ENCODE measurements around the gene KRABD2.

KRABD2 gene

GRCh38 chr17:8360260-8360659 lies 16.2 kb downstream of the KRABD2 start:
- no peak for TF ChIP-seq TAF1 (IDR thresholded peaks at IDR 0.05; ENCODE audit: low read depth)
- TF ChIP-seq TEAD4 (IDR thresholded peaks at IDR 0.05) = no peak
- no peak for TF ChIP-seq TCF12 (IDR thresholded peaks at IDR 0.05; ENCODE audit: low read depth)
- no peak for TF ChIP-seq FOXM1 (IDR thresholded peaks at IDR 0.05; ENCODE audit: borderline replicate concordance, low read depth)
- TF ChIP-seq, protein P1, sequence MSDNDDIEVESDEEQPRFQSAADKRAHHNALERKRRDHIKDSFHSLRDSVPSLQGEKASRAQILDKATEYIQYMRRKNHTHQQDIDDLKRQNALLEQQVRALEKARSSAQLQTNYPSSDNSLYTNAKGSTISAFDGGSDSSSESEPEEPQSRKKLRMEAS (IDR thresholded peaks at IDR 0.05) = no peak
- no peak for TF ChIP-seq CREB1 (IDR thresholded peaks at IDR 0.05; ENCODE audit: low read depth)
- TF ChIP-seq RAD21 (IDR thresholded peaks at IDR 0.05; ENCODE audit: low read depth) = no peak
- TF ChIP-seq NFIC (IDR thresholded peaks at IDR 0.05) = no peak
- no peak for TF ChIP-seq YY1 (IDR thresholded peaks at IDR 0.05; ENCODE audit: low read depth)
- TF ChIP-seq USF1 (IDR thresholded peaks at IDR 0.05) = no peak
- TF ChIP-seq EGR1 (IDR thresholded peaks at IDR 0.05) = no peak
- no peak for TF ChIP-seq ZBTB7A (IDR thresholded peaks at IDR 0.05; ENCODE audit: low read depth)
- TF ChIP-seq EP300 (IDR thresholded peaks at IDR 0.05; ENCODE audit: borderline replicate concordance) = no peak
- TF ChIP-seq CEBPB (IDR thresholded peaks at IDR 0.05) = no peak
- TF ChIP-seq REST (IDR thresholded peaks at IDR 0.05; ENCODE audit: low read depth) = no peak

DNA sequence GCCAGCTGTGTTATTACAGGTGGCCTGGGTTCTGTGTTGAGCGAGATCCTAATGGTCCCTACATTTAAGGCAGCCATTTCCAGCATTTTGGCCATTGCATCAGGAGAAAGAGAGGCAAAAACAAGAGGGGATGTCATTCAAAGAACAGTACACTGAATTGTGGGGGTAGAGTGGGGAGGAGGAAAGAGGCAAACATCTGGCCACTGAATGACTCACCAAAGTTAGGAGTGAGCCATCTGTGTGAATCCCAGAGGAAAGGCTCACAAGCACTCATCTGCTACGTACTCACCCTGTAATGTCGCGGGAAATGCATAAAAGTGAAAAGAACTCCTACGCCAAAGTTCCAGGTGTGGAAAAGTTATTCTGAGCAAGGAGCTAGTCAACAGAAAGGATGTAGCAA lies 16.7 kb downstream of the KRABD2 start:
- TF ChIP-seq FOXM1 (IDR thresholded peaks at IDR 0.05; ENCODE audit: borderline replicate concordance, low read depth) (no peak), TEAD4 (IDR thresholded peaks at IDR 0.05) (no peak), YY1 (IDR thresholded peaks at IDR 0.05; ENCODE audit: low read depth) (no peak), USF1 (IDR thresholded peaks at IDR 0.05) (no peak), TAF1 (IDR thresholded peaks at IDR 0.05; ENCODE audit: low read depth) (no peak), ZBTB7A (IDR thresholded peaks at IDR 0.05; ENCODE audit: low read depth) (no peak), NFIC (IDR thresholded peaks at IDR 0.05) (no peak), RAD21 (IDR thresholded peaks at IDR 0.05; ENCODE audit: low read depth) (no peak), CEBPB (IDR thresholded peaks at IDR 0.05) (no peak), EGR1 (IDR thresholded peaks at IDR 0.05) (no peak), REST (IDR thresholded peaks at IDR 0.05; ENCODE audit: low read depth) (no peak), EP300 (IDR thresholded peaks at IDR 0.05; ENCODE audit: borderline replicate concordance) (no peak), TCF12 (IDR thresholded peaks at IDR 0.05; ENCODE audit: low read depth) (no peak), CREB1 (IDR thresholded peaks at IDR 0.05; ENCODE audit: low read depth) (no peak)
- TF ChIP-seq, protein P1 (IDR thresholded peaks at IDR 0.05) = no peak

- TF ChIP-seq ZBTB7A (IDR thresholded peaks at IDR 0.05; ENCODE audit: low read depth) (no peak), TAF1 (IDR thresholded peaks at IDR 0.05; ENCODE audit: low read depth) (no peak), USF1 (IDR thresholded peaks at IDR 0.05) (no peak), TEAD4 (IDR thresholded peaks at IDR 0.05) (no peak), CEBPB (IDR thresholded peaks at IDR 0.05) (no peak), FOXM1 (IDR thresholded peaks at IDR 0.05; ENCODE audit: borderline replicate concordance, low read depth) (no peak), EGR1 (IDR thresholded peaks at IDR 0.05) (no peak), NFIC (IDR thresholded peaks at IDR 0.05) (no peak), TCF12 (IDR thresholded peaks at IDR 0.05; ENCODE audit: low read depth) (no peak), RAD21 (IDR thresholded peaks at IDR 0.05; ENCODE audit: low read depth) (no peak)
These were observed 18.6 kb downstream of the KRABD2 start for GRCh38 chr17:8357910-8358309.

GRCh38 chr17:8354236-8354635 lies 22.3 kb downstream of the KRABD2 start:
- TF ChIP-seq FOXM1 (IDR thresholded peaks at IDR 0.05; ENCODE audit: borderline replicate concordance, low read depth) (no peak), NFIC (IDR thresholded peaks at IDR 0.05) (no peak), RAD21 (IDR thresholded peaks at IDR 0.05; ENCODE audit: low read depth) (no peak), CEBPB (IDR thresholded peaks at IDR 0.05) (no peak), TEAD4 (IDR thresholded peaks at IDR 0.05) (no peak), ZBTB7A (IDR thresholded peaks at IDR 0.05; ENCODE audit: low read depth) (no peak), USF1 (IDR thresholded peaks at IDR 0.05) (no peak), CREB1 (IDR thresholded peaks at IDR 0.05; ENCODE audit: low read depth) (no peak), TCF12 (IDR thresholded peaks at IDR 0.05; ENCODE audit: low read depth) (no peak), YY1 (IDR thresholded peaks at IDR 0.05; ENCODE audit: low read depth) (no peak), REST (IDR thresholded peaks at IDR 0.05; ENCODE audit: low read depth) (no peak), TAF1 (IDR thresholded peaks at IDR 0.05; ENCODE audit: low read depth) (no peak)
- TF ChIP-seq, protein P1 (IDR thresholded peaks at IDR 0.05) = no peak

Data from Ishikawa (cell line).